Measurements from ENCODE around the gene SEC14L5. TPM values are rescaled to one million over a fixed set of nuclear protein-coding genes. Genes with fewer than 3 reads are reported as not detected.
"Not testable (repeated sequence)": the region's sequence is repeated elsewhere in the genome, so short reads cannot be mapped to it uniquely, and the experiment has no call there.

SEC14L5 gene
- total RNA-seq, 1 donor from 2014 or later, result 0.05 TPM

- no peaks in the 10 kb centered on the region for H3K9me3 Mint-ChIP-seq (ENCODE audit: unreplicated experiment)
- H3K36me3 Mint-ChIP-seq (ENCODE audit: low read depth, unreplicated experiment), result peaks cover 4% of the 10 kb centered on the region
- no peak for DNase-seq (ENCODE audit: low spot score)
- no peak overlapping the region for H3K27ac Mint-ChIP-seq (ENCODE audit: unreplicated experiment)
- peaks cover 6% of the 10 kb centered on the region for H3K27me3 Mint-ChIP-seq (ENCODE audit: unreplicated experiment)
- H3K4me1 Mint-ChIP-seq (ENCODE audit: unreplicated experiment), result no peaks in the 10 kb centered on the region
- no peak overlapping the region for H3K4me3 Mint-ChIP-seq (ENCODE audit: unreplicated experiment)
- TF ChIP-seq CTCF (IDR thresholded peaks at IDR 0.05; ENCODE audit: unreplicated experiment), result no peak
Measured at GRCh38 chr16:4928227-4928626, 29.9 kb upstream of the SEC14L5 start.

GRCh38 chr16:4929619-4930018 is 28.5 kb upstream of the SEC14L5 start:
- not testable (repeated sequence) for H3K27ac Mint-ChIP-seq (ENCODE audit: unreplicated experiment); H3K4me1 Mint-ChIP-seq (ENCODE audit: unreplicated experiment); H3K4me3 Mint-ChIP-seq (ENCODE audit: unreplicated experiment); DNase-seq (ENCODE audit: low spot score); H3K27me3 Mint-ChIP-seq (ENCODE audit: unreplicated experiment); H3K9me3 Mint-ChIP-seq (ENCODE audit: unreplicated experiment); H3K36me3 Mint-ChIP-seq (ENCODE audit: low read depth, unreplicated experiment)

GRCh38 chr16:4931381-4931780 is 26.7 kb upstream of the SEC14L5 start:
- H3K27ac Mint-ChIP-seq (ENCODE audit: unreplicated experiment), result no peak overlapping the region
- H3K27me3 Mint-ChIP-seq (ENCODE audit: unreplicated experiment), result peaks cover 5% of the 10 kb centered on the region
- no peaks in the 10 kb centered on the region for H3K4me1 Mint-ChIP-seq (ENCODE audit: unreplicated experiment)
- peaks cover 4% of the 10 kb centered on the region for H3K36me3 Mint-ChIP-seq (ENCODE audit: low read depth, unreplicated experiment)
- no peak for DNase-seq (ENCODE audit: low spot score)
- H3K9me3 Mint-ChIP-seq (ENCODE audit: unreplicated experiment), result no peaks in the 10 kb centered on the region
- H3K4me3 Mint-ChIP-seq (ENCODE audit: unreplicated experiment), result no peak overlapping the region
- TF ChIP-seq CTCF (IDR thresholded peaks at IDR 0.05; ENCODE audit: unreplicated experiment), result no peak

GRCh38 chr16:4933433-4933832 is 24.7 kb upstream of the SEC14L5 start:
- Mint-ChIP-seq H3K9me3 (ENCODE audit: unreplicated experiment) (no peaks in the 10 kb centered on the region), H3K4me3 (ENCODE audit: unreplicated experiment) (no peak overlapping the region), H3K4me1 (ENCODE audit: unreplicated experiment) (no peaks in the 10 kb centered on the region), H3K36me3 (ENCODE audit: low read depth, unreplicated experiment) (no peaks in the 10 kb centered on the region), H3K27ac (ENCODE audit: unreplicated experiment) (peak overlapping the region; percentile 45), H3K27me3 (ENCODE audit: unreplicated experiment) (peaks cover 12% of the 10 kb centered on the region)
- TF ChIP-seq CTCF (IDR thresholded peaks at IDR 0.05; ENCODE audit: unreplicated experiment), result no peak
- DNase-seq (ENCODE audit: low spot score), result no peak

GRCh38 chr16:4933871-4934395 is 24.2 kb upstream of the SEC14L5 start:
- Mint-ChIP-seq H3K36me3 (ENCODE audit: low read depth, unreplicated experiment) (no peaks in the 10 kb centered on the region), H3K9me3 (ENCODE audit: unreplicated experiment) (no peaks in the 10 kb centered on the region), H3K4me3 (ENCODE audit: unreplicated experiment) (no peak overlapping the region), H3K27me3 (ENCODE audit: unreplicated experiment) (peaks cover 12% of the 10 kb centered on the region), H3K4me1 (ENCODE audit: unreplicated experiment) (no peaks in the 10 kb centered on the region), H3K27ac (ENCODE audit: unreplicated experiment) (peak overlapping the region; percentile 45)
- TF ChIP-seq CTCF (IDR thresholded peaks at IDR 0.05; ENCODE audit: unreplicated experiment), result no peak
- DNase-seq (ENCODE audit: low spot score), result no peak

Measured in endothelial cell (in vitro differentiated cells).